H1 (cell line): ENCODE data around the gene CKAP4. TPM values are rescaled to one million over a fixed set of nuclear protein-coding genes. Genes with fewer than 3 reads are reported as not detected.

ENCODE experiments used
- CTCF ChIA-PET: fragments of 300-600 bp; sonication (Branson Sonifier 250); formaldehyde crosslinking; loops from one replicate; lab custom pipeline; 2021; ENCODE audit not compliant: partially characterized antibody; lab: Charles Lee
- POLR2A ChIA-PET: fragments of 300-600 bp; sonication (Branson Sonifier 250); formaldehyde crosslinking; loops from one replicate; lab custom pipeline; 2021; ENCODE audit warnings: inconsistent platforms; ENCODE audit not compliant: partially characterized antibody; lab: Charles Lee
- DNase-seq, 2 experiments: peaks; one replicate each; pipeline versions ENCODE4 v3.0.0 to v3.0.0-alpha.2; 2010 to 2022; ENCODE audit warnings: low spot score in 2 of 2, low read depth in 1 of 2, mixed read lengths in 1 of 2
- FAIRE-seq: peaks from 2 replicates; lab custom pipeline; 2011; peaks lifted over from hg19 to GRCh38; lab: Jason Lieb, UNC
- H2AFZ ChIP-seq: 2 replicates; pipeline ENCODE4 v1.8.1; 2012; ENCODE audit warnings: low read length, inconsistent platforms
- H2AK5ac ChIP-seq: 2 replicates; pipeline ENCODE4 v1.6.1; 2013; ENCODE audit warnings: low read depth, low read length
- H2BK120ac ChIP-seq: replicated peaks from 2 replicates; pipeline ENCODE3; 2013; ENCODE audit warnings: low read depth, low read length, inconsistent platforms
- H2BK12ac ChIP-seq: 2 replicates; pipeline ENCODE4 v1.6.1; 2013; ENCODE audit warnings: low read depth, low read length
- H2BK15ac ChIP-seq: 2 replicates; pipeline ENCODE4 v1.6.1; 2013; ENCODE audit warnings: low read length
- H2BK20ac ChIP-seq: 2 replicates; pipeline ENCODE4 v1.6.1; 2013; ENCODE audit warnings: low read length
- H2BK5ac ChIP-seq: 2 replicates; pipeline ENCODE4 v1.6.1; 2013; ENCODE audit warnings: low read depth, low read length
- H3K14ac ChIP-seq: 2 replicates; pipeline ENCODE4 v1.6.1; 2013; ENCODE audit warnings: inconsistent platforms; ENCODE audit not compliant: insufficient read length
- H3K18ac ChIP-seq: 2 replicates; pipeline ENCODE4 v1.6.1; 2013; ENCODE audit warnings: low read length; ENCODE audit errors: extremely low read depth
- H3K23ac ChIP-seq: 2 replicates; pipeline ENCODE4 v1.6.1; 2013; ENCODE audit warnings: inconsistent platforms; ENCODE audit not compliant: insufficient read length
- H3K23me2 ChIP-seq: 2 replicates; pipeline ENCODE4 v1.6.1; 2013; ENCODE audit warnings: low read depth, low read length
- H3K27ac ChIP-seq: 2 replicates; pipeline ENCODE4 v1.6.1; 2011; ENCODE audit warnings: low read depth, low read length, inconsistent platforms
- H3K27me3 ChIP-seq, 4 experiments: replicated peaks in 1 of 4; 1 replicate in 1 of 4; 2 replicates in 3 of 4; pipeline versions ENCODE4 v1.6.1 to v1.8.1; 2011 to 2013; ENCODE audit warnings: low read length in 3 of 4, mild to moderate bottlenecking in 3 of 4, inconsistent platforms in 2 of 4, mixed read lengths in 2 of 4, moderate library complexity in 1 of 4; ENCODE audit not compliant: control insufficient read depth in 3 of 4, insufficient read depth in 3 of 4; ENCODE audit errors: extremely low read depth in 1 of 4
- H3K36me3 ChIP-seq, 4 experiments: 2 replicates each; pipeline versions ENCODE4 v1.6.1 to v1.8.1; 2011 to 2013; ENCODE audit warnings: mild to moderate bottlenecking in 4 of 4, low read length in 3 of 4, moderate library complexity in 2 of 4, control low read depth in 1 of 4, inconsistent platforms in 1 of 4; ENCODE audit not compliant: insufficient read depth in 4 of 4, control insufficient read depth in 2 of 4
- H3K4ac ChIP-seq: replicated peaks from 2 replicates; pipeline ENCODE3; 2013; ENCODE audit warnings: low read length, low read depth, mixed read lengths, inconsistent platforms; ENCODE audit not compliant: insufficient read length
- H3K4me1 ChIP-seq, 4 experiments: replicated peaks in 1 of 4; 1 replicate in 1 of 4; 2 replicates in 3 of 4; pipeline versions ENCODE4 v1.6.1 to v1.8.1; 2011 to 2013; ENCODE audit warnings: low read length in 3 of 4, inconsistent platforms in 2 of 4, mixed read lengths in 1 of 4; ENCODE audit not compliant: insufficient read depth in 4 of 4, control insufficient read depth in 3 of 4
- H3K4me2 ChIP-seq, 2 experiments: 2 replicates each; pipeline versions ENCODE4 v1.6.1 to v1.8.1; 2011 to 2013; ENCODE audit warnings: low read depth in 2 of 2, low read length in 2 of 2, control low read depth in 1 of 2, inconsistent platforms in 1 of 2, mild to moderate bottlenecking in 1 of 2; ENCODE audit not compliant: insufficient read depth in 1 of 2
- H3K4me3 ChIP-seq, 4 experiments: fragments of 200-600, 300-600 bp in 1 of 4; sonication (generic), shearing (Covaris generic), sonication (Bioruptor Twin) in 1 of 4; 2 replicates each; pipeline versions ENCODE4 v1.5.1 to v1.8.1; 2011 to 2016; ENCODE audit warnings: low read length in 4 of 4, low read depth in 3 of 4, control low read depth in 2 of 4, inconsistent platforms in 2 of 4, mild to moderate bottlenecking in 2 of 4, mixed read lengths in 1 of 4, moderate library complexity in 1 of 4; ENCODE audit not compliant: insufficient read depth in 2 of 4; ENCODE audit errors: extremely low read depth in 1 of 4
- H3K56ac ChIP-seq: replicated peaks from 2 replicates; pipeline ENCODE3; 2013; ENCODE audit warnings: low read depth, mild to moderate bottlenecking, mixed read lengths, low read length, inconsistent platforms; ENCODE audit not compliant: insufficient read length
- H3K79me1 ChIP-seq: 2 replicates; pipeline ENCODE4 v1.6.1; 2013; ENCODE audit warnings: low read depth, low read length, control low read depth
- H3K79me2 ChIP-seq, 2 experiments: 2 replicates each; pipeline versions ENCODE4 v1.6.1 to v1.8.1; 2012 to 2013; ENCODE audit warnings: low read length in 2 of 2, mild to moderate bottlenecking in 2 of 2, inconsistent platforms in 1 of 2; ENCODE audit not compliant: insufficient read depth in 2 of 2, control insufficient read depth in 1 of 2
- H3K9ac ChIP-seq, 4 experiments: replicated peaks in 1 of 4; 1 replicate in 1 of 4; 2 replicates in 3 of 4; pipeline versions ENCODE4 v1.6.1 to v1.8.1; 2011 to 2013; ENCODE audit warnings: low read depth in 3 of 4, low read length in 3 of 4, control low read depth in 2 of 4, mild to moderate bottlenecking in 2 of 4, moderate library complexity in 2 of 4, inconsistent platforms in 1 of 4; ENCODE audit errors: extremely low read depth in 1 of 4
- H3K9me3 ChIP-seq, 2 experiments: 2 replicates each; pipeline versions ENCODE4 v1.6.1 to v1.8.1; 2012 to 2013; ENCODE audit warnings: mild to moderate bottlenecking in 2 of 2, moderate library complexity in 2 of 2, control low read depth in 1 of 2, inconsistent platforms in 1 of 2, low read depth in 1 of 2, low read length in 1 of 2, mixed read lengths in 1 of 2; ENCODE audit not compliant: insufficient read depth in 2 of 2
- H4K20me1 ChIP-seq, 2 experiments: replicated peaks in 1 of 2; 2 replicates each; pipeline versions ENCODE3 to v1.8.1; 2011 to 2013; ENCODE audit warnings: inconsistent platforms in 2 of 2, low read length in 2 of 2, mild to moderate bottlenecking in 1 of 2; ENCODE audit not compliant: insufficient read depth in 2 of 2, control insufficient read depth in 1 of 2
- H4K5ac ChIP-seq: 2 replicates; pipeline ENCODE4 v1.6.1; 2013; ENCODE audit warnings: low read length, low read depth, mixed read lengths, inconsistent platforms; ENCODE audit not compliant: insufficient read length
- H4K8ac ChIP-seq: 2 replicates; pipeline ENCODE4 v1.8.0; 2013; ENCODE audit warnings: mild to moderate bottlenecking, moderate library complexity, low read length, inconsistent platforms; ENCODE audit not compliant: insufficient read depth; ENCODE audit errors: extremely low read depth
- H4K91ac ChIP-seq: replicated peaks from 2 replicates; pipeline ENCODE3; 2013; ENCODE audit warnings: low read length, mixed read lengths, inconsistent platforms; ENCODE audit not compliant: insufficient read length
- BCL11A ChIP-seq, 2 experiments: IDR thresholded peaks; one replicate each; pipeline ENCODE4 v1.6.1; 2011; ENCODE audit warnings: low read depth in 2 of 2, low read length in 2 of 2, mild to moderate bottlenecking in 2 of 2
- HDAC6 ChIP-seq: IDR thresholded peaks from one replicate; pipeline ENCODE4 v1.7.1; 2012; ENCODE audit warnings: low read depth, mild to moderate bottlenecking, inconsistent platforms, low read length, moderate library complexity
- KDM4A ChIP-seq: IDR thresholded peaks from one replicate; pipeline ENCODE4 v1.7.1; 2012; ENCODE audit warnings: low read depth, mild to moderate bottlenecking, moderate library complexity, low read length, inconsistent platforms; ENCODE audit not compliant: severe bottlenecking
- MAX ChIP-seq: IDR thresholded peaks from 2 replicates; pipeline ENCODE4 v1.6.1; 2012; ENCODE audit warnings: inconsistent platforms
- NANOG ChIP-seq: IDR thresholded peaks from 2 replicates; pipeline ENCODE4 v1.6.1; 2011; ENCODE audit warnings: low read length, low read depth, mild to moderate bottlenecking, inconsistent platforms; ENCODE audit not compliant: insufficient read depth, poor library complexity, severe bottlenecking
- RBBP5 ChIP-seq: IDR thresholded peaks from 2 replicates; pipeline ENCODE4 v1.7.1; 2012; ENCODE audit warnings: low read depth, mild to moderate bottlenecking, inconsistent platforms, low read length, moderate library complexity, borderline replicate concordance
- SP4 ChIP-seq: IDR thresholded peaks from 2 replicates; pipeline ENCODE4 v1.6.1; 2012; ENCODE audit warnings: low read length, inconsistent platforms
- WGBS, 2 experiments: shearing (Covaris generic) in 1 of 2; methylation state at CpG; one replicate each; pipeline versions ENCODE4 v1.1.6 to v1.1.7; 2013 to 2015; ENCODE audit warnings: low lambda C conversion rate in 2 of 2, mixed read lengths in 2 of 2, inconsistent platforms in 1 of 2, low coverage in 1 of 2, missing lambda C conversion rate in 1 of 2; ENCODE audit not compliant: insufficient replicate concordance in 2 of 2, insufficient coverage in 1 of 2, insufficient read length in 1 of 2; ENCODE audit errors: extremely low coverage in 1 of 2, missing lambda C conversion rate in 1 of 2; 5-methylcytosine and 5-hydroxymethylcytosine counted together
- polyA plus RNA-seq, 7 experiments: library from polyadenylated mRNA; depleted of rRNA in 3 of 7; stranded (reverse) in 5 of 7; unstranded in 2 of 7; fragments of >200 nt in 5 of 7; fragments of 200-250 nt in 2 of 7; gene quantifications; 1 replicate in 5 of 7; 2 replicates in 1 of 7; 4 replicates in 1 of 7; pipeline versions ENCODE4 v1.2.1 to v1.2.3, GENCODE V29; 2011 to 2013; ENCODE audit warnings: missing spikeins in 2 of 7, mixed read lengths in 2 of 7
- total RNA-seq: library from RNA; stranded (reverse); fragmentation: NEBNext Ultra II Directional; extraction: Animal tissue kit (Norgen Biotek cat#: 25700); gene quantifications from 2 replicates; pipeline ENCODE4 v1.2.1, GENCODE V29; 2021

The CKAP4 gene
- total and polyA plus RNA-seq, 2 of the 8 experiments (the other 6 are each of a cell fraction or from before 2014, with no cell fraction given): 35.8 to 80.7 TPM

GRCh38 chr12:106249411-106250135, 1.8 kb upstream of the CKAP4 start:
- H2AK5ac ChIP-seq: no peak overlapping the region
- H3K18ac ChIP-seq: no peak overlapping the region
- H4K91ac ChIP-seq: no peak overlapping the region
- ChIA-PET POLR2A (no interaction called here), CTCF (interaction anchor here (2.3 to 2.4 kb wide), 2 partner anchors 22 to 33 kb away, joined by 8 to 9 read pairs; no protein-coding TSS in a partner anchor)
- no peak overlapping the region for H3K23ac ChIP-seq
- H2BK20ac ChIP-seq: no peak overlapping the region
- H4K5ac ChIP-seq: no peak overlapping the region
- WGBS, 2 experiments: 88% methylated on average over 5 of the region's 5 CpGs; no CpG with 5 or more reads in 1 of the 2 experiments
- H3K23me2 ChIP-seq: peaks cover 12% of the 10 kb centered on the region
- no peaks in the 10 kb centered on the region for H3K27me3 ChIP-seq
- H2AFZ ChIP-seq: no peak overlapping the region
- H4K20me1 ChIP-seq: peaks cover 3 to 7% of the 10 kb centered on the region in 2 experiments
- H2BK12ac ChIP-seq: no peak overlapping the region
- H3K79me1 ChIP-seq: peaks cover 8% of the 10 kb centered on the region; the same call in 1 of the 2 replicates
- H3K79me2 ChIP-seq: peaks cover 0 to 14% of the 10 kb centered on the region in 2 experiments; a peak in 2 of 4 replicates
- peaks cover 1 to 19% (median 8%) of the 10 kb centered on the region in 4 experiments; a peak in 4 of 7 replicates for H3K4me1 ChIP-seq
- TF ChIP-seq SP4 (no peak), HDAC6 (no peak), RBBP5 (no peak), KDM4A (no peak), MAX (no peak), NANOG (no peak), BCL11A (IDR thresholded peaks at IDR 0.05; ENCODE audit: low read depth in 2 of 2, low read length in 2 of 2) (no peak)
- H2BK15ac ChIP-seq: no peak overlapping the region
- peak overlapping the region in 1 of 4 experiments; percentile 84; a peak in 1 of 8 replicates for H3K4me3 ChIP-seq
- no peak overlapping the region for H2BK5ac ChIP-seq
- no peak overlapping the region for H3K4ac ChIP-seq
- H3K9me3 ChIP-seq: no peaks in the 10 kb centered on the region
- DNase-seq: no peak
- H3K4me2 ChIP-seq: peak overlapping the region; percentile 84 to 85; a peak in 3 of 4 replicates
- no peak overlapping the region for H3K56ac ChIP-seq
- H4K8ac ChIP-seq: no peak overlapping the region
- no peak overlapping the region for H3K27ac ChIP-seq
- no peak overlapping the region for H3K9ac ChIP-seq
- H2BK120ac ChIP-seq: no peak overlapping the region
- H3K36me3 ChIP-seq: no peaks in the 10 kb centered on the region
- no peak for FAIRE-seq
- no peak overlapping the region for H3K14ac ChIP-seq
